SK-N-SH treated with all-trans-retinoic acid at 6 μM for 48 hours (cell line): ENCODE data around the gene LTF.

Source experiments
- ATAC-seq: fragments of 200-7000 bp; cut with Tn5 transposase; 3 replicates; pipeline ENCODE4 v1.9.1; 2020; ENCODE audit warnings: mild to moderate bottlenecking, moderate library complexity
- ARNTL ChIP-seq: fragments of 450-650 bp; formaldehyde crosslinking; IDR thresholded peaks from 2 replicates; pipeline ENCODE4 v1.5.0; 2020; ENCODE audit warnings: low read depth, mild to moderate bottlenecking, moderate library complexity, borderline replicate concordance
- CSRNP3 ChIP-seq: fragments of 250-450 bp; sonication (Bioruptor Pico); IDR thresholded peaks from 2 replicates; pipeline ENCODE4 v1.5.1; 2021; ENCODE audit warnings: mild to moderate bottlenecking, moderate library complexity
- ESRRG ChIP-seq: fragments of 250-450 bp; sonication (Bioruptor Pico); IDR thresholded peaks from 2 replicates; pipeline ENCODE4 v1.6.1; 2021; ENCODE audit warnings: mild to moderate bottlenecking
- GLIS3 ChIP-seq: fragments of 250-450 bp; sonication (Bioruptor Pico); IDR thresholded peaks from 2 replicates; pipeline ENCODE4 v1.5.0; 2020; ENCODE audit warnings: mild to moderate bottlenecking, moderate library complexity
- OSR1 ChIP-seq: fragments of 250-450 bp; sonication (Bioruptor Pico); IDR thresholded peaks from 2 replicates; pipeline ENCODE4 v1.8.0; 2022; ENCODE audit warnings: moderate library complexity, mild to moderate bottlenecking, inconsistent platforms
- POU6F1 ChIP-seq: fragments of 250-450 bp; sonication (Bioruptor Pico); IDR thresholded peaks from 2 replicates; pipeline ENCODE4 v1.8.0; 2021; ENCODE audit warnings: low read depth, mild to moderate bottlenecking, moderate library complexity, borderline replicate concordance
- RARB ChIP-seq: fragments of 250-450 bp; sonication (Bioruptor Pico); IDR thresholded peaks from 2 replicates; pipeline ENCODE4 v1.8.0; 2021; ENCODE audit warnings: mild to moderate bottlenecking, moderate library complexity
- SNAI2 ChIP-seq: fragments of 250-450 bp; sonication (Bioruptor Pico); IDR thresholded peaks from 2 replicates; pipeline ENCODE4 v1.5.0; 2020; ENCODE audit warnings: mild to moderate bottlenecking, moderate library complexity
- TOX ChIP-seq: fragments of 250-450 bp; sonication (Bioruptor Pico); IDR thresholded peaks from 2 replicates; pipeline ENCODE4 v1.8.0; 2021; ENCODE audit warnings: mild to moderate bottlenecking, moderate library complexity, borderline replicate concordance
- ZC3H10 ChIP-seq: fragments of 250-450 bp; sonication (Bioruptor Pico); IDR thresholded peaks from 2 replicates; pipeline ENCODE4 v1.5.1; 2021; ENCODE audit warnings: mild to moderate bottlenecking, moderate library complexity
- ZFP3 ChIP-seq: fragments of 250-450 bp; sonication (Bioruptor Pico); IDR thresholded peaks from 2 replicates; pipeline ENCODE4 v1.5.0; 2020; ENCODE audit warnings: mild to moderate bottlenecking, moderate library complexity
- ZFP30 ChIP-seq: fragments of 450-650 bp; formaldehyde crosslinking; IDR thresholded peaks from 2 replicates; pipeline ENCODE4 v1.5.0; 2022; ENCODE audit warnings: mild to moderate bottlenecking, moderate library complexity
- ZNF565 ChIP-seq: fragments of 450-650 bp; formaldehyde crosslinking; conservative IDR thresholded peaks from 2 replicates; pipeline ENCODE4 v1.5.0; 2020; ENCODE audit warnings: low read depth, mild to moderate bottlenecking, moderate library complexity
- ZNF70 ChIP-seq: fragments of 450-650 bp; formaldehyde crosslinking; IDR thresholded peaks from 2 replicates; pipeline ENCODE4 v1.5.0; 2020; ENCODE audit warnings: mild to moderate bottlenecking, moderate library complexity
- ZNF8 ChIP-seq: fragments of 450-650 bp; formaldehyde crosslinking; IDR thresholded peaks from 2 replicates; pipeline ENCODE4 v1.5.0; 2020; ENCODE audit warnings: mild to moderate bottlenecking, moderate library complexity
- TF ChIP-seq, protein P1 (sequence below): fragments of 250-450 bp; sonication (Bioruptor Pico); IDR thresholded peaks from 2 replicates; pipeline ENCODE4 v1.5.0; 2020; ENCODE audit warnings: mild to moderate bottlenecking, moderate library complexity
- TF ChIP-seq, protein P2 (sequence below): fragments of 250-450 bp; sonication (Bioruptor Pico); IDR thresholded peaks from 2 replicates; pipeline ENCODE4 v1.8.0; 2020; ENCODE audit warnings: mild to moderate bottlenecking, moderate library complexity, borderline replicate concordance
- TF ChIP-seq, protein P3 (sequence below): fragments of 250-450 bp; sonication (Bioruptor Pico); IDR thresholded peaks from 2 replicates; pipeline ENCODE4 v1.5.1; 2020; ENCODE audit warnings: low read depth, mild to moderate bottlenecking, moderate library complexity

Gene LTF

GRCh38 chr3:46501702-46502101 is 37.0 kb upstream of the LTF start (continued):
- TF ChIP-seq GLIS3 (CRISPR knock-in tag) (no peak), ESRRG (CRISPR knock-in tag) (no peak), ZNF70 (no peak), CSRNP3 (CRISPR knock-in tag) (no peak), ZFP3 (no peak)
- TF ChIP-seq, protein P1, sequence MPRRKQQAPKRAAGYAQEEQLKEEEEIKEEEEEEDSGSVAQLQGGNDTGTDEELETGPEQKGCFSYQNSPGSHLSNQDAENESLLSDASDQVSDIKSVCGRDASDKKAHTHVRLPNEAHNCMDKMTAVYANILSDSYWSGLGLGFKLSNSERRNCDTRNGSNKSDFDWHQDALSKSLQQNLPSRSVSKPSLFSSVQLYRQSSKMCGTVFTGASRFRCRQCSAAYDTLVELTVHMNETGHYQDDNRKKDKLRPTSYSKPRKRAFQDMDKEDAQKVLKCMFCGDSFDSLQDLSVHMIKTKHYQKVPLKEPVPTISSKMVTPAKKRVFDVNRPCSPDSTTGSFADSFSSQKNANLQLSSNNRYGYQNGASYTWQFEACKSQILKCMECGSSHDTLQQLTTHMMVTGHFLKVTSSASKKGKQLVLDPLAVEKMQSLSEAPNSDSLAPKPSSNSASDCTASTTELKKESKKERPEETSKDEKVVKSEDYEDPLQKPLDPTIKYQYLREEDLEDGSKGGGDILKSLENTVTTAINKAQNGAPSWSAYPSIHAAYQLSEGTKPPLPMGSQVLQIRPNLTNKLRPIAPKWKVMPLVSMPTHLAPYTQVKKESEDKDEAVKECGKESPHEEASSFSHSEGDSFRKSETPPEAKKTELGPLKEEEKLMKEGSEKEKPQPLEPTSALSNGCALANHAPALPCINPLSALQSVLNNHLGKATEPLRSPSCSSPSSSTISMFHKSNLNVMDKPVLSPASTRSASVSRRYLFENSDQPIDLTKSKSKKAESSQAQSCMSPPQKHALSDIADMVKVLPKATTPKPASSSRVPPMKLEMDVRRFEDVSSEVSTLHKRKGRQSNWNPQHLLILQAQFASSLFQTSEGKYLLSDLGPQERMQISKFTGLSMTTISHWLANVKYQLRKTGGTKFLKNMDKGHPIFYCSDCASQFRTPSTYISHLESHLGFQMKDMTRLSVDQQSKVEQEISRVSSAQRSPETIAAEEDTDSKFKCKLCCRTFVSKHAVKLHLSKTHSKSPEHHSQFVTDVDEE (CRISPR knock-in tag) = no peak

GRCh38 chr3:46500656-46501635 is 36.2 kb upstream of the LTF start:
- TF ChIP-seq ZFP3 (no peak), ZNF565 (CRISPR knock-in tag) (no peak), ZFP30 (CRISPR knock-in tag) (no peak), SNAI2 (CRISPR knock-in tag) (no peak), TOX (CRISPR knock-in tag) (no peak), POU6F1 (no peak), ZNF70 (no peak), ARNTL (CRISPR knock-in tag) (no peak), ESRRG (CRISPR knock-in tag) (no peak), ZC3H10 (CRISPR knock-in tag) (no peak), RARB (CRISPR knock-in tag) (no peak), ZNF8 (no peak), OSR1 (CRISPR knock-in tag) (no peak)
- TF ChIP-seq, protein P2, sequence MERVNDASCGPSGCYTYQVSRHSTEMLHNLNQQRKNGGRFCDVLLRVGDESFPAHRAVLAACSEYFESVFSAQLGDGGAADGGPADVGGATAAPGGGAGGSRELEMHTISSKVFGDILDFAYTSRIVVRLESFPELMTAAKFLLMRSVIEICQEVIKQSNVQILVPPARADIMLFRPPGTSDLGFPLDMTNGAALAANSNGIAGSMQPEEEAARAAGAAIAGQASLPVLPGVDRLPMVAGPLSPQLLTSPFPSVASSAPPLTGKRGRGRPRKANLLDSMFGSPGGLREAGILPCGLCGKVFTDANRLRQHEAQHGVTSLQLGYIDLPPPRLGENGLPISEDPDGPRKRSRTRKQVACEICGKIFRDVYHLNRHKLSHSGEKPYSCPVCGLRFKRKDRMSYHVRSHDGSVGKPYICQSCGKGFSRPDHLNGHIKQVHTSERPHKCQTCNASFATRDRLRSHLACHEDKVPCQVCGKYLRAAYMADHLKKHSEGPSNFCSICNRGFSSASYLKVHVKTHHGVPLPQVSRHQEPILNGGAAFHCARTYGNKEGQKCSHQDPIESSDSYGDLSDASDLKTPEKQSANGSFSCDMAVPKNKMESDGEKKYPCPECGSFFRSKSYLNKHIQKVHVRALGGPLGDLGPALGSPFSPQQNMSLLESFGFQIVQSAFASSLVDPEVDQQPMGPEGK (CRISPR knock-in tag) = no peak
- TF ChIP-seq, protein P3, sequence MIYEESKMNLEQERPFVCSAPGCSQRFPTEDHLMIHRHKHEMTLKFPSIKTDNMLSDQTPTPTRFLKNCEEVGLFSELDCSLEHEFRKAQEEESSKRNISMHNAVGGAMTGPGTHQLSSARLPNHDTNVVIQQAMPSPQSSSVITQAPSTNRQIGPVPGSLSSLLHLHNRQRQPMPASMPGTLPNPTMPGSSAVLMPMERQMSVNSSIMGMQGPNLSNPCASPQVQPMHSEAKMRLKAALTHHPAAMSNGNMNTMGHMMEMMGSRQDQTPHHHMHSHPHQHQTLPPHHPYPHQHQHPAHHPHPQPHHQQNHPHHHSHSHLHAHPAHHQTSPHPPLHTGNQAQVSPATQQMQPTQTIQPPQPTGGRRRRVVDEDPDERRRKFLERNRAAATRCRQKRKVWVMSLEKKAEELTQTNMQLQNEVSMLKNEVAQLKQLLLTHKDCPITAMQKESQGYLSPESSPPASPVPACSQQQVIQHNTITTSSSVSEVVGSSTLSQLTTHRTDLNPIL = no peak
- TF ChIP-seq, protein P1 (CRISPR knock-in tag) = no peak
- no peak for ATAC-seq
